ENCODE results near the gene CDH15.
A peak's percentile ranks its signal among the peaks of the same experiment; 100 is the strongest.

Gene CDH15

GRCh38 chr16:89170346-89171215 lies 967 bp upstream of the CDH15 start:
- peak overlapping the region; percentile 51 for H3K4me3 ChIP-seq (ENCODE audit: low read length)
- H3K9ac ChIP-seq (ENCODE audit: low read length), result no peak overlapping the region
- no peak overlapping the region for H3K27ac ChIP-seq (ENCODE audit: low read length)

GRCh38 chr16:89172171-89172527 lies 601 bp downstream of the CDH15 start:
- H3K4me1 ChIP-seq (ENCODE audit: control insufficient read depth, low read depth, low read length), result peaks cover 8% of the 10 kb centered on the region
- no peak overlapping the region for H3K9ac ChIP-seq (ENCODE audit: low read length)
- H3K36me3 ChIP-seq (ENCODE audit: control insufficient read depth, low read depth, low read length), result no peaks in the 10 kb centered on the region
- H3K27ac ChIP-seq (ENCODE audit: low read length), result no peak overlapping the region
- H3K9me3 ChIP-seq (ENCODE audit: control insufficient read depth, low read depth, low read length), result no peaks in the 10 kb centered on the region
- H3K27me3 ChIP-seq (ENCODE audit: control insufficient read depth, insufficient read depth, low read length), result peaks cover 26% of the 10 kb centered on the region
- no peak overlapping the region for H3K4me3 ChIP-seq (ENCODE audit: low read length)

More at GRCh38 chr16:89170346-89171215, 967 bp upstream of the CDH15 start:
- Histone ChIP-seq H3K36me3 (ENCODE audit: control insufficient read depth, low read depth, low read length) (no peaks in the 10 kb centered on the region), H3K27me3 (ENCODE audit: control insufficient read depth, insufficient read depth, low read length) (peaks cover 26% of the 10 kb centered on the region), H3K4me1 (ENCODE audit: control insufficient read depth, low read depth, low read length) (peaks cover 11% of the 10 kb centered on the region), H3K9me3 (ENCODE audit: control insufficient read depth, low read depth, low read length) (no peaks in the 10 kb centered on the region)

- Histone ChIP-seq H3K4me3 (ENCODE audit: low read length) (no peak overlapping the region), H3K27ac (ENCODE audit: low read length) (no peak overlapping the region), H3K27me3 (ENCODE audit: control insufficient read depth, insufficient read depth, low read length) (peaks cover 26% of the 10 kb centered on the region), H3K36me3 (ENCODE audit: control insufficient read depth, low read depth, low read length) (no peaks in the 10 kb centered on the region), H3K4me1 (ENCODE audit: control insufficient read depth, low read depth, low read length) (peaks cover 7% of the 10 kb centered on the region), H3K9me3 (ENCODE audit: control insufficient read depth, low read depth, low read length) (no peaks in the 10 kb centered on the region), H3K9ac (ENCODE audit: low read length) (no peak overlapping the region)
Observed at GRCh38 chr16:89172528-89173173, 1.1 kb downstream of the CDH15 start.

GRCh38 chr16:89173174-89173921 lies 1.8 kb downstream of the CDH15 start:
- no peak overlapping the region for H3K4me3 ChIP-seq (ENCODE audit: low read length)
- no peaks in the 10 kb centered on the region for H3K36me3 ChIP-seq (ENCODE audit: control insufficient read depth, low read depth, low read length)
- no peak overlapping the region for H3K27ac ChIP-seq (ENCODE audit: low read length)
- peaks cover 7% of the 10 kb centered on the region for H3K4me1 ChIP-seq (ENCODE audit: control insufficient read depth, low read depth, low read length)
- H3K9ac ChIP-seq (ENCODE audit: low read length), result no peak overlapping the region
- no peaks in the 10 kb centered on the region for H3K9me3 ChIP-seq (ENCODE audit: control insufficient read depth, low read depth, low read length)
- peaks cover 26% of the 10 kb centered on the region for H3K27me3 ChIP-seq (ENCODE audit: control insufficient read depth, insufficient read depth, low read length)

GRCh38 chr16:89174055-89174827 lies 2.7 kb downstream of the CDH15 start:
- H3K4me3 ChIP-seq (ENCODE audit: low read length), result no peak overlapping the region
- H3K36me3 ChIP-seq (ENCODE audit: control insufficient read depth, low read depth, low read length), result no peaks in the 10 kb centered on the region
- no peak overlapping the region for H3K9ac ChIP-seq (ENCODE audit: low read length)
- H3K27me3 ChIP-seq (ENCODE audit: control insufficient read depth, insufficient read depth, low read length), result peaks cover 26% of the 10 kb centered on the region
- H3K9me3 ChIP-seq (ENCODE audit: control insufficient read depth, low read depth, low read length), result no peaks in the 10 kb centered on the region
- no peak overlapping the region for H3K27ac ChIP-seq (ENCODE audit: low read length)
- H3K4me1 ChIP-seq (ENCODE audit: control insufficient read depth, low read depth, low read length), result peaks cover 7% of the 10 kb centered on the region

GRCh38 chr16:89174877-89175276 lies 3.3 kb downstream of the CDH15 start:
- Histone ChIP-seq H3K4me3 (ENCODE audit: low read length) (no peak overlapping the region), H3K27ac (ENCODE audit: low read length) (no peak overlapping the region), H3K9ac (ENCODE audit: low read length) (no peak overlapping the region)

GRCh38 chr16:89175280-89176146 lies 4.0 kb downstream of the CDH15 start:
- Histone ChIP-seq H3K36me3 (ENCODE audit: control insufficient read depth, low read depth, low read length) (no peaks in the 10 kb centered on the region), H3K4me3 (ENCODE audit: low read length) (no peak overlapping the region), H3K4me1 (ENCODE audit: control insufficient read depth, low read depth, low read length) (peaks cover 7% of the 10 kb centered on the region), H3K9ac (ENCODE audit: low read length) (no peak overlapping the region), H3K27me3 (ENCODE audit: control insufficient read depth, insufficient read depth, low read length) (peaks cover 18% of the 10 kb centered on the region), H3K9me3 (ENCODE audit: control insufficient read depth, low read depth, low read length) (no peaks in the 10 kb centered on the region), H3K27ac (ENCODE audit: low read length) (no peak overlapping the region)

More at GRCh38 chr16:89174877-89175276, 3.3 kb downstream of the CDH15 start:
- H3K36me3 ChIP-seq (ENCODE audit: control insufficient read depth, low read depth, low read length), result no peaks in the 10 kb centered on the region
- H3K27me3 ChIP-seq (ENCODE audit: control insufficient read depth, insufficient read depth, low read length), result peaks cover 25% of the 10 kb centered on the region
- H3K4me1 ChIP-seq (ENCODE audit: control insufficient read depth, low read depth, low read length), result peaks cover 7% of the 10 kb centered on the region
- H3K9me3 ChIP-seq (ENCODE audit: control insufficient read depth, low read depth, low read length), result no peaks in the 10 kb centered on the region

GRCh38 chr16:89176147-89176690 lies 4.7 kb downstream of the CDH15 start:
- peaks cover 7% of the 10 kb centered on the region for H3K4me1 ChIP-seq (ENCODE audit: control insufficient read depth, low read depth, low read length)
- peaks cover 13% of the 10 kb centered on the region for H3K27me3 ChIP-seq (ENCODE audit: control insufficient read depth, insufficient read depth, low read length)
- no peak overlapping the region for H3K4me3 ChIP-seq (ENCODE audit: low read length)
- no peak overlapping the region for H3K9ac ChIP-seq (ENCODE audit: low read length)
- H3K9me3 ChIP-seq (ENCODE audit: control insufficient read depth, low read depth, low read length), result no peaks in the 10 kb centered on the region
- H3K36me3 ChIP-seq (ENCODE audit: control insufficient read depth, low read depth, low read length), result no peaks in the 10 kb centered on the region
- no peak overlapping the region for H3K27ac ChIP-seq (ENCODE audit: low read length)

- Histone ChIP-seq H3K9me3 (ENCODE audit: control insufficient read depth, low read depth, low read length) (no peaks in the 10 kb centered on the region), H3K36me3 (ENCODE audit: control insufficient read depth, low read depth, low read length) (no peaks in the 10 kb centered on the region), H3K9ac (ENCODE audit: low read length) (no peak overlapping the region), H3K4me3 (ENCODE audit: low read length) (no peak overlapping the region), H3K4me1 (ENCODE audit: control insufficient read depth, low read depth, low read length) (peaks cover 7% of the 10 kb centered on the region), H3K27me3 (ENCODE audit: control insufficient read depth, insufficient read depth, low read length) (peaks cover 12% of the 10 kb centered on the region), H3K27ac (ENCODE audit: low read length) (no peak overlapping the region)
Observed at GRCh38 chr16:89176717-89177116, 5.2 kb downstream of the CDH15 start.

GRCh38 chr16:89177501-89177900 lies 6.0 kb downstream of the CDH15 start:
- H3K27ac ChIP-seq (ENCODE audit: low read length), result no peak overlapping the region
- peaks cover 7% of the 10 kb centered on the region for H3K4me1 ChIP-seq (ENCODE audit: control insufficient read depth, low read depth, low read length)
- H3K9ac ChIP-seq (ENCODE audit: low read length), result no peak overlapping the region
- peaks cover 4% of the 10 kb centered on the region for H3K27me3 ChIP-seq (ENCODE audit: control insufficient read depth, insufficient read depth, low read length)
- H3K36me3 ChIP-seq (ENCODE audit: control insufficient read depth, low read depth, low read length), result no peaks in the 10 kb centered on the region
- H3K9me3 ChIP-seq (ENCODE audit: control insufficient read depth, low read depth, low read length), result no peaks in the 10 kb centered on the region
- H3K4me3 ChIP-seq (ENCODE audit: low read length), result no peak overlapping the region

Data from iPS-18a (cell line).